ENCODE measurements around the gene SPACDR. TPM values are rescaled to one million over a fixed set of nuclear protein-coding genes. Genes with fewer than 3 reads are reported as not detected.
"Not testable (repeated sequence)": the region's sequence is repeated elsewhere in the genome, so short reads cannot be mapped to it uniquely, and the experiment has no call there.

Gene SPACDR
- total RNA-seq, 1 donor from 2014 or later = 2.8 TPM

DNA sequence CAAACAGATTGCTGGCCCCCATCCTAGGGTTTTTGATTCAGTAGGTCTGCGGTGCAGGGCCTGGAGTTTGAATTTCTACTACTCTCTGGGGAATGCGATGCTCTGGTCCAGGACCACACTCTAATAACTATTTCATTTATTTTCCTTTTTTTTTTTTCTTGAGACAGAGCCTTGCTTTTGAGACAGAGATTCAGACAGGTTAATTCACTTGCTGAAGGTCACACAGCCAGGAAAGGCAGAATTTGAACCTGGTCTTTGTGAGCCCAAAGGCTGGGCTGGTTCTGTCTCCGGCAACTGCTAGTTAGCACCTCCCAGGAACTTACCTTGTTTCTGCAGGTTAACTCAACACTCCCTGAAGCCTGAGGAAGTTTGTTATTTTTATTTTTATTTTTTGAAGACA lies 11.5 kb downstream of the SPACDR start:
- Mint-ChIP-seq H3K27ac (no peak overlapping the region), H3K9me3 (no peaks in the 10 kb centered on the region), H3K4me1 (ENCODE audit: unreplicated experiment) (no peaks in the 10 kb centered on the region)

GRCh38 chr7:100449190-100449795 lies 14.8 kb downstream of the SPACDR start:
- Mint-ChIP-seq H3K4me1 (ENCODE audit: unreplicated experiment) (peaks cover 3% of the 10 kb centered on the region), H3K27ac (no peak overlapping the region), H3K4me3 (peak overlapping the region; percentile 47), H3K36me3 (no peaks in the 10 kb centered on the region), H3K9me3 (no peaks in the 10 kb centered on the region), H3K27me3 (no peaks in the 10 kb centered on the region)
- TF ChIP-seq, protein P1, sequence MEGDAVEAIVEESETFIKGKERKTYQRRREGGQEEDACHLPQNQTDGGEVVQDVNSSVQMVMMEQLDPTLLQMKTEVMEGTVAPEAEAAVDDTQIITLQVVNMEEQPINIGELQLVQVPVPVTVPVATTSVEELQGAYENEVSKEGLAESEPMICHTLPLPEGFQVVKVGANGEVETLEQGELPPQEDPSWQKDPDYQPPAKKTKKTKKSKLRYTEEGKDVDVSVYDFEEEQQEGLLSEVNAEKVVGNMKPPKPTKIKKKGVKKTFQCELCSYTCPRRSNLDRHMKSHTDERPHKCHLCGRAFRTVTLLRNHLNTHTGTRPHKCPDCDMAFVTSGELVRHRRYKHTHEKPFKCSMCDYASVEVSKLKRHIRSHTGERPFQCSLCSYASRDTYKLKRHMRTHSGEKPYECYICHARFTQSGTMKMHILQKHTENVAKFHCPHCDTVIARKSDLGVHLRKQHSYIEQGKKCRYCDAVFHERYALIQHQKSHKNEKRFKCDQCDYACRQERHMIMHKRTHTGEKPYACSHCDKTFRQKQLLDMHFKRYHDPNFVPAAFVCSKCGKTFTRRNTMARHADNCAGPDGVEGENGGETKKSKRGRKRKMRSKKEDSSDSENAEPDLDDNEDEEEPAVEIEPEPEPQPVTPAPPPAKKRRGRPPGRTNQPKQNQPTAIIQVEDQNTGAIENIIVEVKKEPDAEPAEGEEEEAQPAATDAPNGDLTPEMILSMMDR (conservative IDR thresholded peaks at IDR 0.05) = no peak
- DNase-seq (ENCODE audit: extremely low spot score, unreplicated experiment) = no peak

More for the DNA sequence above, 11.5 kb downstream of the SPACDR start:
- H3K36me3 Mint-ChIP-seq = no peaks in the 10 kb centered on the region
- no peaks in the 10 kb centered on the region for H3K27me3 Mint-ChIP-seq
- H3K4me3 Mint-ChIP-seq = no peak overlapping the region
- no peak for DNase-seq (ENCODE audit: extremely low spot score, unreplicated experiment)
- TF ChIP-seq, protein P1 (conservative IDR thresholded peaks at IDR 0.05) = no peak

DNA sequence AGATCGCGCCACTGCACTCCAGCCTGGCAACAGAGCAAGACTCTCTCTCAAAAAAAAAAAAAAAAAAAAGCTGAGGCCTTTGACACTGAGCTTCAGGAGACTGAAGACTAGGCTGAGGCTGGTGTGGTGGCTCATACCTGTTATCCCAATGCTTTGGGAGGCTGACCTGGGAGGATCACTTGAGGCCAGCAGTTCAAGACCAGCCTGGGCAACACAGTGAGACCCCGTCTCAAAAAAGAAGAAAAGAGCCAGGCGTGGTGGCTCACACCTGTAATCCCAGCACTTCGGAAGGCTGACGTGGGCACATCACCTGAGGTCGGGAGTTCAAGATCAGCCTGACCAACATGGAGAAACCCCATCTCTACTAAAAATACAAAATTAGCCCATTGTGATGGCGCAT lies 16.7 kb downstream of the SPACDR start:
- H3K4me1 Mint-ChIP-seq (ENCODE audit: unreplicated experiment); H3K36me3 Mint-ChIP-seq; H3K4me3 Mint-ChIP-seq; H3K27me3 Mint-ChIP-seq; DNase-seq (ENCODE audit: extremely low spot score, unreplicated experiment); H3K9me3 Mint-ChIP-seq; H3K27ac Mint-ChIP-seq: not testable (repeated sequence)

- no peaks in the 10 kb centered on the region for H3K27me3 Mint-ChIP-seq
- TF ChIP-seq, protein P1 (conservative IDR thresholded peaks at IDR 0.05) = no peak
- H3K4me3 Mint-ChIP-seq = no peak overlapping the region
- no peaks in the 10 kb centered on the region for H3K9me3 Mint-ChIP-seq
- no peak for DNase-seq (ENCODE audit: extremely low spot score, unreplicated experiment)
- no peak overlapping the region for H3K27ac Mint-ChIP-seq
- no peaks in the 10 kb centered on the region for H3K36me3 Mint-ChIP-seq
- H3K4me1 Mint-ChIP-seq (ENCODE audit: unreplicated experiment) = peaks cover 9% of the 10 kb centered on the region
Measured at GRCh38 chr7:100446040-100446439, 18.0 kb downstream of the SPACDR start.

DNA sequence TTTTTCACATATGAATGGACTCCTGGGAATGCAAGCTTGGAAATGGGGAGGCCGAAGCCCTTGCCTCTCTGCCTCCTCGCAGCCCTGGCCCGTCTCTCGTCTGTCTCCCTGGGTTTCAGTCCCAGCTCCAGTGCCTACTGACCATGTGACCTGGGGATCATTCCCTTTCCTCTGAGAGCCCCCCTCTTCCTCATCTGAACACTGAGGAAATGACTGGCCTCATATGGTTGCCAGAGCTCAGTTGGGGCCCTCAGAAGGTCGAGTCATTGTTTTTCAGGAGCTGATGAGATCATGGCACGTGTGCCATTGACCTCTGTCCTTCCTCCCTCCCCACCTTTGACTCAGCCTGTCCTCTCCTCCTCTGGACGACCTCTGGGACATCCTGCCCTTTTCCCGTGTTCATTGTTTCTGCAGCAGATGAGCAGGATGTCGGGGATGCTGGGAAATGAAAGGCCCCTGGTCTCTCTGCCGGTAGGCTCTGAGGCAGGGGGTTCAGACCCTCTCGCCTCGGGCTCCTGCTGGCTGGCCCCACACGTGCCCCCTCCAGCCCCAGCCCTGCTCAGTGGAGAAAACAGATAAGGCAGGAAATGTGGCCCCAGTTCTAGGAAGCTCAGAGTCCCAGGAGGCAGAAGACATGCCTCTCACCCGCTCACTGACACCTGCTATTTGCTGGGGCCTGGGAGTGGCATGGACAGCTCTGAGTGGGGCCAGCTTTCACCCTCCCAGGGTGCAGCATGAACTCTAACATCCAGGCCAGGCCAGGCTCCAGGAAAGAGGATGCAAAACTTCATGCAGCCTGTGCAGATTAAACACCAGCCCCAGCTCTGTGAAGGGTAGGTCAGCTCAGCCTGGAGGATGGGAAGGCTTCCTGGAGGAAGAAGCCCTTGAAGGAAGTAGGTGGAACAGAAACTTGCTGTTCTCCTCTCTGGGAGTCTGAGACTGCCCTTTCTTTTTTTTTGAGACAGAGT lies 19.5 kb downstream of the SPACDR start:
- H3K9me3 Mint-ChIP-seq = no peaks in the 10 kb centered on the region
- DNase-seq (ENCODE audit: extremely low spot score, unreplicated experiment) = no peak
- TF ChIP-seq, protein P1 (conservative IDR thresholded peaks at IDR 0.05) = no peak
- peak overlapping the region; percentile 75 for H3K27ac Mint-ChIP-seq
- no peaks in the 10 kb centered on the region for H3K36me3 Mint-ChIP-seq
- peaks cover 9% of the 10 kb centered on the region for H3K4me1 Mint-ChIP-seq (ENCODE audit: unreplicated experiment)
- H3K4me3 Mint-ChIP-seq = peak overlapping the region; percentile 5
- no peaks in the 10 kb centered on the region for H3K27me3 Mint-ChIP-seq

All from type B pancreatic cell (in vitro differentiated cells).